ENCODE results near the gene ADGRE2. TPM values are rescaled to one million over a fixed set of nuclear protein-coding genes. Genes with fewer than 3 reads are reported as not detected.

Gene ADGRE2
- total and polyA plus RNA-seq, 2 donors (not counting 3 experiments of a cell fraction or from before 2014, with no cell fraction given), result not detected

DNA sequence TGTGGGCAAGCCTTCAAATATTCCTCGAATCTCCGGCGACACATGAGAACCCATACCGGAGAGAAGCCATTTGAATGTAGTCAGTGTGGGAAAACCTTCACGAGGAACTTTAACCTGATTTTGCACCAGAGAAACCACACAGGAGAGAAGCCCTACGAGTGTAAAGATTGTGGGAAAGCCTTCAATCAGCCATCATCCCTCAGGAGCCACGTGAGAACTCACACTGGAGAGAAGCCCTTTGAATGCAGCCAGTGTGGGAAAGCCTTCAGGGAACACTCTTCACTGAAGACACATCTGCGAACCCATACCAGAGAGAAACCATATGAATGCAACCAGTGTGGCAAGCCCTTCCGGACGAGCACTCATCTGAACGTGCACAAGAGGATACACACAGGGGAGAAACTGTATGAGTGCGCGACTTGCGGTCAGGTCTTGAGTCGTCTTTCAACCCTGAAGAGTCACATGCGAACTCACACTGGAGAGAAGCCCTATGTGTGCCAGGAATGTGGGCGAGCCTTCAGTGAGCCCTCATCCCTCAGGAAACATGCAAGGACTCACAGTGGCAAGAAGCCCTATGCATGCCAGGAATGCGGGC is 59.7 kb downstream of the ADGRE2 start:
- no peak overlapping the region for H3K4me2 ChIP-seq (ENCODE audit: insufficient read depth, low read length)
- FAIRE-seq (no peak), DNase-seq (ENCODE audit: low read depth, low spot score) (no peak)
- no peaks in the 10 kb centered on the region for H3K79me2 ChIP-seq (ENCODE audit: control insufficient read depth, insufficient read depth, low read length)
- ChIA-PET CTCF (no interaction called here), POLR2A (no interaction called here)
- H3K27me3 ChIP-seq (ENCODE audit: control insufficient read depth in 2 of 2, insufficient read depth in 2 of 2, low read length in 2 of 2), result no peaks in the 10 kb centered on the region
- no peaks in the 10 kb centered on the region for H3K4me1 ChIP-seq (ENCODE audit: control insufficient read depth, extremely low read depth, insufficient read depth, low read length)
- no peaks in the 10 kb centered on the region for H4K20me1 ChIP-seq (replicated peaks; ENCODE audit: control insufficient read depth, extremely low read depth, insufficient read depth, low read length)
- dilution Hi-C loops (cut with MboI; ENCODE audit: extremely low pct_ligation_motif_present, low sequenced_read_pairs), result no loop called here
- no peak overlapping the region for H2AFZ ChIP-seq (ENCODE audit: low read depth, low read length)
- TF ChIP-seq MAX (IDR thresholded peaks at IDR 0.05; ENCODE audit: insufficient read depth, insufficient read length) (no peak), POLR2AphosphoS5 (IDR thresholded peaks at IDR 0.05; ENCODE audit: insufficient read depth, low read depth, low read length) (no peak), GATA2 (IDR thresholded peaks at IDR 0.05; ENCODE audit: insufficient read depth, insufficient read length, low read depth, low read length) (no peak), FOS (IDR thresholded peaks at IDR 0.05; ENCODE audit: borderline replicate concordance, insufficient read depth, low read length) (no peak)
- H3K9ac ChIP-seq (replicated peaks; ENCODE audit: extremely low read depth, insufficient read depth, low read length), result no peak overlapping the region
- peaks cover 12 to 22% of the 10 kb centered on the region in 2 experiments for H3K36me3 ChIP-seq (ENCODE audit: control insufficient read depth in 2 of 2, extremely low read depth in 1 of 2, insufficient read depth in 2 of 2, low read length in 2 of 2)
- H3K9me3 ChIP-seq (replicated peaks; ENCODE audit: control insufficient read depth, insufficient read depth, low read length), result peaks cover 20% of the 10 kb centered on the region
- H3K9me1 ChIP-seq (replicated peaks; ENCODE audit: control insufficient read depth, extremely low read depth, insufficient read depth, low read length), result no peaks in the 10 kb centered on the region
- no peak overlapping the region for H3K4me3 ChIP-seq (replicated peaks in 1 of 3; ENCODE audit: insufficient read depth in 1 of 3, low read depth in 1 of 3, low read length in 3 of 3)
- H3K27ac ChIP-seq (ENCODE audit: insufficient read depth, low read depth, low read length), result no peak overlapping the region
- no TSS peak for BruUV-seq (replicated peaks)
- intact Hi-C loops (cut with micrococcal nuclease), result no loop called here

- no peak overlapping the region for H2AFZ ChIP-seq (ENCODE audit: low read depth, low read length)
- intact Hi-C loops (cut with micrococcal nuclease) (no loop called here), dilution Hi-C loops (cut with MboI; ENCODE audit: extremely low pct_ligation_motif_present, low sequenced_read_pairs) (no loop called here)
- no peaks in the 10 kb centered on the region for H3K4me1 ChIP-seq (ENCODE audit: control insufficient read depth, extremely low read depth, insufficient read depth, low read length)
- no peaks in the 10 kb centered on the region for H3K9me1 ChIP-seq (replicated peaks; ENCODE audit: control insufficient read depth, extremely low read depth, insufficient read depth, low read length)
- TF ChIP-seq FOS (IDR thresholded peaks at IDR 0.05; ENCODE audit: borderline replicate concordance, insufficient read depth, low read length) (no peak), MAX (IDR thresholded peaks at IDR 0.05; ENCODE audit: insufficient read depth, insufficient read length) (no peak), POLR2A (IDR thresholded peaks at IDR 0.05; ENCODE audit: low read depth, low read length) (no peak), JUN (IDR thresholded peaks at IDR 0.05; ENCODE audit: borderline replicate concordance, insufficient read depth, insufficient read length, low read depth) (no peak), POLR2AphosphoS5 (IDR thresholded peaks at IDR 0.05; ENCODE audit: insufficient read depth, low read depth, low read length) (no peak), EZH2 (IDR thresholded peaks at IDR 0.05; ENCODE audit: borderline replicate concordance, low read depth, low read length, severe bottlenecking) (no peak), MYC (IDR thresholded peaks at IDR 0.05; ENCODE audit: low read depth, low read length) (no peak), CTCF (IDR thresholded peaks at IDR 0.05; ENCODE audit: extremely low read depth in 1 of 2, insufficient read depth in 1 of 2, low read depth in 1 of 2, low read length in 2 of 2) (no peak), GATA2 (IDR thresholded peaks at IDR 0.05; ENCODE audit: insufficient read depth, insufficient read length, low read depth, low read length) (no peak)
- no TSS peak for BruUV-seq (replicated peaks)
- H4K20me1 ChIP-seq (replicated peaks; ENCODE audit: control insufficient read depth, extremely low read depth, insufficient read depth, low read length), result no peaks in the 10 kb centered on the region
- H3K27me3 ChIP-seq (ENCODE audit: control insufficient read depth in 2 of 2, insufficient read depth in 2 of 2, low read length in 2 of 2), result no peaks in the 10 kb centered on the region
- no peak for DNase-seq (ENCODE audit: low read depth, low spot score)
- H3K4me3 ChIP-seq (replicated peaks in 1 of 3; ENCODE audit: insufficient read depth in 1 of 3, low read depth in 1 of 3, low read length in 3 of 3), result no peak overlapping the region
- no peak overlapping the region for H3K9ac ChIP-seq (replicated peaks; ENCODE audit: extremely low read depth, insufficient read depth, low read length)
- no peaks in the 10 kb centered on the region for H3K79me2 ChIP-seq (ENCODE audit: control insufficient read depth, insufficient read depth, low read length)
- no peak for FAIRE-seq
- CTCF ChIA-PET, result no interaction called here
- no peak overlapping the region for H3K27ac ChIP-seq (ENCODE audit: insufficient read depth, low read depth, low read length)
- peaks cover 20% of the 10 kb centered on the region for H3K9me3 ChIP-seq (replicated peaks; ENCODE audit: control insufficient read depth, insufficient read depth, low read length)
- POLR2A ChIA-PET, result no interaction called here
- H3K36me3 ChIP-seq (ENCODE audit: control insufficient read depth in 2 of 2, extremely low read depth in 1 of 2, insufficient read depth in 2 of 2, low read length in 2 of 2), result peaks cover 12 to 22% of the 10 kb centered on the region in 2 experiments
- no peak overlapping the region for H3K4me2 ChIP-seq (ENCODE audit: insufficient read depth, low read length)
Measured at GRCh38 chr19:14715841-14716240, 62.5 kb downstream of the ADGRE2 start.

All from endothelial cell of umbilical vein (primary cell).